HepG2 (cell line): ENCODE results near the gene NSD1. TPM values are rescaled to one million over a fixed set of nuclear protein-coding genes. Genes with fewer than 3 reads are reported as not detected.

Experiments used
- AHR ChIP-seq: IDR thresholded peaks from 2 replicates; pipeline ENCODE4 v1.6.1; 2018; ENCODE audit warnings: missing genetic modification reagents, missing compliant biosample characterization
- CREBL2 ChIP-seq: sonication (generic); formaldehyde crosslinking; IDR thresholded peaks from 2 replicates; pipeline ENCODE4 v1.8.1; 2023; ENCODE audit warnings: missing genetic modification reagents, mild to moderate bottlenecking, borderline replicate concordance
- CREM ChIP-seq, 2 experiments: sonication (generic) in 1 of 2; formaldehyde crosslinking in 1 of 2; IDR thresholded peaks; 2 replicates each; pipeline versions ENCODE4 v1.4.0 to v1.6.1; 2016 to 2020; ENCODE audit warnings: antibody characterized with exemption in 1 of 2, mild to moderate bottlenecking in 1 of 2, missing genetic modification reagents in 1 of 2
- FOXK2 ChIP-seq: fragments of 450-650 bp; IDR thresholded peaks from 2 replicates; pipeline ENCODE4 v1.6.1; 2016
- KMT2A ChIP-seq: sonication (generic); formaldehyde crosslinking; IDR thresholded peaks from 2 replicates; pipeline ENCODE4 v1.4.0; 2020; ENCODE audit warnings: missing genetic modification reagents
- MED8 ChIP-seq: sonication (generic); formaldehyde crosslinking; IDR thresholded peaks from 2 replicates; pipeline ENCODE4 v1.8.1; 2023; ENCODE audit warnings: mild to moderate bottlenecking, missing genetic modification reagents; ENCODE audit not compliant: insufficient replicate concordance
- NAIF1 ChIP-seq: sonication (generic); formaldehyde crosslinking; IDR thresholded peaks from 2 replicates; pipeline ENCODE4 v1.5.0; 2020; ENCODE audit warnings: mild to moderate bottlenecking, missing genetic modification reagents, borderline replicate concordance
- NFRKB ChIP-seq: fragments of 450-650 bp; IDR thresholded peaks from 2 replicates; pipeline ENCODE4 v1.6.1; 2017
- NR2F2 ChIP-seq: IDR thresholded peaks from 2 replicates; pipeline ENCODE4 v1.6.1; 2012; ENCODE audit warnings: low read depth, inconsistent platforms, borderline replicate concordance
- RELA ChIP-seq: sonication (generic); formaldehyde crosslinking; IDR thresholded peaks from 2 replicates; pipeline ENCODE4 v1.4.0; 2020; ENCODE audit warnings: missing genetic modification reagents
- SMAD3 ChIP-seq: sonication (generic); formaldehyde crosslinking; IDR thresholded peaks from 2 replicates; pipeline ENCODE4 v1.4.0; 2020; ENCODE audit warnings: missing genetic modification reagents
- SMARCC2 ChIP-seq: fragments of 450-650 bp; IDR thresholded peaks from 2 replicates; pipeline ENCODE4 v1.6.1; 2017; ENCODE audit warnings: antibody characterized with exemption, mild to moderate bottlenecking
- THAP7 ChIP-seq: sonication (generic); formaldehyde crosslinking; IDR thresholded peaks from 2 replicates; pipeline ENCODE4 v1.8.1; 2023; ENCODE audit warnings: mild to moderate bottlenecking, missing genetic modification reagents
- ZBTB39 ChIP-seq: sonication (generic); formaldehyde crosslinking; IDR thresholded peaks from 2 replicates; pipeline ENCODE4 v1.5.0; 2020; ENCODE audit warnings: missing genetic modification reagents
- ZBTB42 ChIP-seq: sonication (generic); formaldehyde crosslinking; IDR thresholded peaks from 2 replicates; pipeline ENCODE4 v1.5.0; 2020; ENCODE audit warnings: mild to moderate bottlenecking, missing genetic modification reagents
- ZNF362 ChIP-seq: sonication (generic); formaldehyde crosslinking; IDR thresholded peaks from 2 replicates; pipeline ENCODE4 v1.4.0; 2020; ENCODE audit warnings: missing genetic modification reagents, mild to moderate bottlenecking, borderline replicate concordance
- ZNF468 ChIP-seq: sonication (generic); formaldehyde crosslinking; IDR thresholded peaks from 2 replicates; pipeline ENCODE4 v1.8.0; 2022; ENCODE audit warnings: mild to moderate bottlenecking, moderate library complexity, missing genetic modification reagents
- ZNF547 ChIP-seq: sonication (generic); formaldehyde crosslinking; IDR thresholded peaks from 2 replicates; pipeline ENCODE4 v1.5.1; 2020; ENCODE audit warnings: mild to moderate bottlenecking, missing genetic modification reagents
- ZNF609 ChIP-seq: sonication (generic); formaldehyde crosslinking; IDR thresholded peaks from 2 replicates; pipeline ENCODE4 v1.4.0; 2020; ENCODE audit warnings: mild to moderate bottlenecking, missing genetic modification reagents, borderline replicate concordance
- ZNF678 ChIP-seq: sonication (generic); formaldehyde crosslinking; IDR thresholded peaks from 2 replicates; pipeline ENCODE4 v1.4.0; 2020; ENCODE audit warnings: mild to moderate bottlenecking, missing genetic modification reagents
- polyA plus RNA-seq, 8 experiments: library from polyadenylated mRNA; depleted of rRNA in 3 of 8; stranded (reverse) in 7 of 8; unstranded in 1 of 8; fragments of >200 nt; fragmentation: Illumina TruSeq in 4 of 8; extraction: Trizol in 4 of 8; gene quantifications; 2 replicates each; pipeline versions ENCODE4 v1.2.1 to v1.2.3, GENCODE V29; 2011 to 2016; ENCODE audit warnings: low read depth in 4 of 8, missing spikeins in 1 of 8, mixed read lengths in 1 of 8; ENCODE audit not compliant: insufficient read depth in 1 of 8
- total RNA-seq, 5 experiments: library from RNA; depleted of rRNA; stranded (reverse); fragments of >200 nt; fragmentation: Illumina TruSeq; extraction: Trizol; gene quantifications; 2 replicates each; pipeline ENCODE4 v1.2.3, GENCODE V29; 2016; ENCODE audit warnings: low read depth in 1 of 5

NSD1 gene
- total and polyA plus RNA-seq, 2 of the 13 experiments (the other 11 are each of a cell fraction or from before 2014, with no cell fraction given), result 0.01 to 0.09 TPM

GRCh38 chr5:177097016-177097985 is 36.3 kb upstream of the NSD1 start (continued):
- TF ChIP-seq ZNF362 (CRISPR knock-in tag), result no peak
- TF ChIP-seq NAIF1 (CRISPR knock-in tag), result no peak
- no peak for TF ChIP-seq RELA (CRISPR knock-in tag)
- TF ChIP-seq CREM (IDR thresholded peaks at IDR 0.05), result no peak
- no peak for TF ChIP-seq CREM (CRISPR knock-in tag; IDR thresholded peaks at IDR 0.05)
- 0 out of 2 replicates have a peak, but pooled peaks have one; percentile 27 for TF ChIP-seq CREBL2 (CRISPR knock-in tag)
- TF ChIP-seq ZNF678 (CRISPR knock-in tag), result no peak
- peak; percentile 68; the same call in 1 of the 2 replicates for TF ChIP-seq ZNF547 (CRISPR knock-in tag)
- no peak for TF ChIP-seq SMAD3 (CRISPR knock-in tag)
- no peak for TF ChIP-seq NR2F2
- no peak for TF ChIP-seq AHR (CRISPR knock-in tag)
- TF ChIP-seq NFRKB, result no peak
- TF ChIP-seq ZBTB39, result no peak
- TF ChIP-seq MED8 (CRISPR knock-in tag), result no peak
- no peak for TF ChIP-seq KMT2A (CRISPR knock-in tag)
- TF ChIP-seq ZNF609, result peak; percentile 45; the same call in 1 of the 2 replicates
- no peak for TF ChIP-seq FOXK2
- TF ChIP-seq THAP7 (CRISPR knock-in tag), result no peak
- no peak for TF ChIP-seq ZBTB42 (CRISPR knock-in tag)
- TF ChIP-seq SMARCC2, result no peak
- no peak for TF ChIP-seq ZNF468 (CRISPR knock-in tag)
